B cell (primary cell): ENCODE data around the gene C16orf82. TPM values are rescaled to one million over a fixed set of nuclear protein-coding genes. Genes with fewer than 3 reads are reported as not detected.

Source experiments
- ATAC-seq: fragments of 200-7000 bp; cut with Tn5 transposase; one replicate; pipeline ENCODE4 v1.10.0; 2021; ENCODE audit warnings: low read depth, mild to moderate bottlenecking, moderate number of reproducible peaks, moderate library complexity
- CTCF ChIA-PET: fragments of 350-600 bp; sonication (Branson Sonifier 250); formaldehyde crosslinking; loops from one replicate; lab custom pipeline; 2021; ENCODE audit warnings: antibody characterized with exemption, inconsistent platforms; lab: Charles Lee
- POLR2A ChIA-PET: fragments of 350-600 bp; sonication (Branson Sonifier 250); formaldehyde crosslinking; loops from one replicate; lab custom pipeline; 2021; ENCODE audit warnings: antibody characterized with exemption; lab: Charles Lee
- DNase-seq: peaks from one replicate; pipeline ENCODE4 v3.0.0; 2013
- H2AFZ ChIP-seq: 2 replicates; pipeline ENCODE4 v1.6.1; 2012; ENCODE audit warnings: mild to moderate bottlenecking, low read depth, low read length; ENCODE audit not compliant: insufficient read depth, poor library complexity, severe bottlenecking
- H3K27ac ChIP-seq, 2 donors: 1 replicate in 1 of 2; 2 replicates in 1 of 2; pipeline ENCODE4 v1.5.1; 2012 to 2013; ENCODE audit warnings: low read length in 2 of 2, mild to moderate bottlenecking in 2 of 2, moderate library complexity in 1 of 2
- H3K27me3 ChIP-seq, 4 experiments: fragments of 200-600 bp in 1 of 4; sonication (generic) in 1 of 4; replicated peaks in 1 of 4; 1 replicate in 2 of 4; 2 replicates in 2 of 4; pipeline versions ENCODE4 v1.6.1 to v1.7.0; 2013 to 2016; ENCODE audit warnings: low read length in 3 of 4, mild to moderate bottlenecking in 2 of 4, mixed read lengths in 1 of 4, moderate library complexity in 1 of 4; ENCODE audit not compliant: insufficient read depth in 4 of 4, control insufficient read depth in 3 of 4; ENCODE audit errors: control extremely low read depth in 1 of 4
- H3K36me3 ChIP-seq, 2 experiments: replicated peaks in 1 of 2; 1 replicate in 1 of 2; 2 replicates in 1 of 2; pipeline versions ENCODE4 v1.6.1 to v1.7.1; 2013; ENCODE audit warnings: low read length in 1 of 2; ENCODE audit not compliant: insufficient read depth in 2 of 2, control insufficient read depth in 1 of 2; ENCODE audit errors: control extremely low read depth in 1 of 2, extremely low read depth in 1 of 2
- H3K4me1 ChIP-seq, 2 donors: fragments of 200-600 bp in 1 of 2; sonication (generic) in 1 of 2; 1 replicate in 1 of 2; 2 replicates in 1 of 2; pipeline versions ENCODE4 v1.5.1 to v1.6.1; 2013 to 2017; ENCODE audit warnings: low read length in 2 of 2; ENCODE audit not compliant: control insufficient read depth in 2 of 2, insufficient read depth in 2 of 2
- H3K4me2 ChIP-seq: replicated peaks from 2 replicates; pipeline ENCODE3; 2012; ENCODE audit warnings: mild to moderate bottlenecking, low read depth, low read length; ENCODE audit not compliant: poor library complexity, severe bottlenecking
- H3K4me3 ChIP-seq, 5 experiments: fragments of 200-600 bp in 1 of 5; sonication (generic) in 1 of 5; 1 replicate in 3 of 5; 2 replicates in 2 of 5; pipeline versions ENCODE4 v1.5.1 to v1.7.0; 2011 to 2016; ENCODE audit warnings: low read length in 4 of 5, mild to moderate bottlenecking in 4 of 5, low read depth in 2 of 5, control low read depth in 1 of 5, moderate library complexity in 1 of 5; ENCODE audit not compliant: insufficient read depth in 1 of 5; ENCODE audit errors: control extremely low read depth in 1 of 5, extremely low read depth in 1 of 5
- H3K79me2 ChIP-seq: fragments of 200-600 bp; sonication (generic); one replicate; pipeline ENCODE4 v1.6.0; 2016; ENCODE audit warnings: low read length; ENCODE audit not compliant: control insufficient read depth, insufficient read depth
- H3K9ac ChIP-seq: fragments of 200-600 bp; sonication (generic); 2 replicates; pipeline ENCODE4 v1.6.1; 2017; ENCODE audit warnings: mild to moderate bottlenecking, low read length, moderate library complexity
- H3K9me3 ChIP-seq, 3 donors: one replicate each; pipeline versions ENCODE4 v1.6.1 to v1.7.1; 2013; ENCODE audit warnings: low read length in 2 of 3; ENCODE audit not compliant: control insufficient read depth in 2 of 3, insufficient read depth in 1 of 3; ENCODE audit errors: control extremely low read depth in 1 of 3
- H4K20me1 ChIP-seq: 2 replicates; pipeline ENCODE4 v1.6.0; 2012; ENCODE audit warnings: mild to moderate bottlenecking, low read length; ENCODE audit not compliant: insufficient read depth, control insufficient read depth, poor library complexity, severe bottlenecking
- H3K27ac Mint-ChIP-seq: one replicate; pipeline ENCODE4 v1.8.0; 2021; ENCODE audit warnings: mixed read lengths
- H3K27me3 Mint-ChIP-seq: one replicate; pipeline ENCODE4 v1.8.0; 2021; ENCODE audit warnings: mixed read lengths
- H3K4me1 Mint-ChIP-seq: one replicate; pipeline ENCODE4 v1.8.0; 2021; ENCODE audit warnings: mixed read lengths
- H3K4me3 Mint-ChIP-seq: one replicate; pipeline ENCODE4 v1.8.0; 2021; ENCODE audit warnings: mixed read lengths
- H3K9me3 Mint-ChIP-seq: one replicate; pipeline ENCODE4 v1.8.0; 2022; ENCODE audit warnings: mixed read lengths; ENCODE audit not compliant: insufficient read depth
- EZH2 ChIP-seq: IDR thresholded peaks from 2 replicates; pipeline ENCODE4 v1.6.1; 2012; ENCODE audit warnings: borderline replicate concordance, low read depth, mild to moderate bottlenecking, moderate library complexity, low read length; ENCODE audit not compliant: insufficient read depth, poor library complexity, severe bottlenecking
- WGBS: methylation state at CpG from one replicate; pipeline ENCODE4 v1.1.5; 2013; ENCODE audit warnings: missing lambda C conversion rate; ENCODE audit not compliant: insufficient coverage; 5-methylcytosine and 5-hydroxymethylcytosine counted together
- intact Hi-C: fragments of 100-400 bp; cut with micrococcal nuclease; formaldehyde crosslinking; loops from one replicate; pipeline ENCODE4 v1.10.0; 2022
- polyA minus RNA-seq: library from RNA; depleted of rRNA, polyadenylated mRNA; stranded (reverse); fragments of >200 nt; gene quantifications from 2 replicates; pipeline ENCODE4 v1.2.3, GENCODE V29; 2012
- polyA plus RNA-seq: library from polyadenylated mRNA; depleted of rRNA; stranded (reverse); fragments of >200 nt; gene quantifications from 2 replicates; pipeline ENCODE4 v1.2.3, GENCODE V29; 2012
- total RNA-seq, 2 donors: library from RNA; stranded (reverse); fragments of 120-200 nt in 1 of 2; gene quantifications; 1 replicate in 1 of 2; 2 replicates in 1 of 2; pipeline versions ENCODE4 v1.2.3 to v1.2.4, GENCODE V29; 2013 to 2022
- TF ChIP-seq, protein P1 (sequence below): fragments of 200-600 bp; IDR thresholded peaks from one replicate; pipeline ENCODE4 v1.8.0; 2022; ENCODE audit warnings: antibody characterized with exemption, mild to moderate bottlenecking

Gene C16orf82
- total RNA-seq: not detected in 2 replicates
- not detected for total RNA-seq (2013)
- polyA plus RNA-seq: not detected in 2 replicates
- polyA minus RNA-seq: not detected in 2 replicates

GRCh38 chr16:27066668-27067537 lies at the start of gene C16orf82:
Gene C16orf82 (plus strand): TSS chr16:27066927.
- Mint-ChIP-seq H3K4me3 (no peak within 1 kb of the TSS), H3K9me3 (no peaks in the 10 kb centered on the region), H3K27ac (no peak within 1 kb of the TSS), H3K27me3 (peaks cover 33% of the 10 kb centered on the region), H3K4me1 (no peaks in the 10 kb centered on the region)
- Histone ChIP-seq H3K36me3 (no peaks in the 10 kb centered on the region), H2AFZ (no peak within 1 kb of the TSS), H4K20me1 (no peaks in the 10 kb centered on the region), H3K4me1 (no peaks in the 10 kb centered on the region), H3K79me2 (no peaks in the 10 kb centered on the region), H3K4me2 (no peak within 1 kb of the TSS), H3K9me3 (peaks cover 0 to 10% (median 2%) of the 10 kb centered on the region in 3 donors), H3K27me3 (peaks cover 0 to 7% (median 0%) of the 10 kb centered on the region in 4 experiments), H3K27ac (no peak within 1 kb of the TSS), H3K9ac (no peak within 1 kb of the TSS), H3K4me3 (no peak within 1 kb of the TSS)
- intact Hi-C loops: no loop called here
- 57% methylated on average over 22 of the region's 22 CpGs for whole genome bisulfite sequencing
- no peak for TF ChIP-seq EZH2
- TF ChIP-seq, protein P1, sequence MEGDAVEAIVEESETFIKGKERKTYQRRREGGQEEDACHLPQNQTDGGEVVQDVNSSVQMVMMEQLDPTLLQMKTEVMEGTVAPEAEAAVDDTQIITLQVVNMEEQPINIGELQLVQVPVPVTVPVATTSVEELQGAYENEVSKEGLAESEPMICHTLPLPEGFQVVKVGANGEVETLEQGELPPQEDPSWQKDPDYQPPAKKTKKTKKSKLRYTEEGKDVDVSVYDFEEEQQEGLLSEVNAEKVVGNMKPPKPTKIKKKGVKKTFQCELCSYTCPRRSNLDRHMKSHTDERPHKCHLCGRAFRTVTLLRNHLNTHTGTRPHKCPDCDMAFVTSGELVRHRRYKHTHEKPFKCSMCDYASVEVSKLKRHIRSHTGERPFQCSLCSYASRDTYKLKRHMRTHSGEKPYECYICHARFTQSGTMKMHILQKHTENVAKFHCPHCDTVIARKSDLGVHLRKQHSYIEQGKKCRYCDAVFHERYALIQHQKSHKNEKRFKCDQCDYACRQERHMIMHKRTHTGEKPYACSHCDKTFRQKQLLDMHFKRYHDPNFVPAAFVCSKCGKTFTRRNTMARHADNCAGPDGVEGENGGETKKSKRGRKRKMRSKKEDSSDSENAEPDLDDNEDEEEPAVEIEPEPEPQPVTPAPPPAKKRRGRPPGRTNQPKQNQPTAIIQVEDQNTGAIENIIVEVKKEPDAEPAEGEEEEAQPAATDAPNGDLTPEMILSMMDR: no peak
- no peak for DNase-seq
- ChIA-PET POLR2A (no interaction called here), CTCF (no interaction called here)
- ATAC-seq: no peak

- H3K4me1 ChIP-seq: no peaks in the 10 kb centered on the region
- H2AFZ ChIP-seq: no peak overlapping the region
- no peaks in the 10 kb centered on the region for H4K20me1 ChIP-seq
- no peaks in the 10 kb centered on the region for H3K27me3 ChIP-seq
- Mint-ChIP-seq H3K27ac (no peak overlapping the region), H3K4me1 (no peaks in the 10 kb centered on the region), H3K27me3 (peaks cover 13% of the 10 kb centered on the region), H3K4me3 (no peak overlapping the region), H3K9me3 (peaks cover 2% of the 10 kb centered on the region)
- no peak overlapping the region for H3K4me3 ChIP-seq
- ChIA-PET CTCF (no interaction called here), POLR2A (no interaction called here)
- intact Hi-C loops: no loop called here
- no peaks in the 10 kb centered on the region for H3K36me3 ChIP-seq
- DNase-seq (no peak), ATAC-seq (no peak)
- TF ChIP-seq, protein P1: no peak
- no peak for TF ChIP-seq EZH2
- 100% methylated on average over 1 of the region's 2 CpGs for WGBS
- no peaks in the 10 kb centered on the region for H3K79me2 ChIP-seq
- no peak overlapping the region for H3K9ac ChIP-seq
- H3K4me2 ChIP-seq: no peak overlapping the region
- H3K27ac ChIP-seq: no peak overlapping the region
- peaks cover 0 to 7% (median 0%) of the 10 kb centered on the region in 3 donors for H3K9me3 ChIP-seq
Observed at GRCh38 chr16:27020031-27020430, 46.7 kb upstream of the C16orf82 start.
